Measurements from ENCODE around the gene SYNGR3.

SYNGR3 gene

GRCh38 chr16:1991135-1991551 is 1.4 kb downstream of the SYNGR3 start:
- Histone ChIP-seq H3K27me3 (ENCODE audit: low read depth, low read length) (peaks cover 21% of the 10 kb centered on the region), H3K4me1 (ENCODE audit: control insufficient read depth in 1 of 2, insufficient read depth in 2 of 2, low read length in 2 of 2) (peaks cover 0 to 17% of the 10 kb centered on the region in 2 donors), H3K36me3 (ENCODE audit: control insufficient read depth in 1 of 2, insufficient read depth in 2 of 2, low read length in 2 of 2) (peaks cover 6 to 12% of the 10 kb centered on the region in 2 donors), H3K9me3 (ENCODE audit: control insufficient read depth in 1 of 2, low read length in 2 of 2) (no peaks in the 10 kb centered on the region), H3K4me3 (ENCODE audit: low read depth in 1 of 2, low read length in 2 of 2) (no peak overlapping the region), H3K27ac (ENCODE audit: low read length) (no peak overlapping the region)

- H3K27me3 ChIP-seq (ENCODE audit: low read depth, low read length) = peaks cover 21% of the 10 kb centered on the region
- H3K36me3 ChIP-seq (ENCODE audit: control insufficient read depth in 1 of 2, insufficient read depth in 2 of 2, low read length in 2 of 2) = peaks cover 4 to 8% of the 10 kb centered on the region in 2 donors
- peaks cover 0 to 17% of the 10 kb centered on the region in 2 donors for H3K4me1 ChIP-seq (ENCODE audit: control insufficient read depth in 1 of 2, insufficient read depth in 2 of 2, low read length in 2 of 2)
- H3K4me3 ChIP-seq (ENCODE audit: low read depth in 1 of 2, low read length in 2 of 2) = peak overlapping the region in 1 of 2 donors; percentile 40
- H3K27ac ChIP-seq (ENCODE audit: low read length) = no peak overlapping the region
- H3K9me3 ChIP-seq (ENCODE audit: control insufficient read depth in 1 of 2, low read length in 2 of 2) = no peaks in the 10 kb centered on the region
Measured at GRCh38 chr16:1991588-1991947, 1.8 kb downstream of the SYNGR3 start.

GRCh38 chr16:1991948-1992703 is 2.4 kb downstream of the SYNGR3 start:
- Histone ChIP-seq H3K27me3 (ENCODE audit: low read depth, low read length) (peaks cover 21% of the 10 kb centered on the region), H3K9me3 (ENCODE audit: control insufficient read depth in 1 of 2, low read length in 2 of 2) (no peaks in the 10 kb centered on the region), H3K27ac (ENCODE audit: low read length) (no peak overlapping the region), H3K4me3 (ENCODE audit: low read depth in 1 of 2, low read length in 2 of 2) (peak overlapping the region in 1 of 2 donors; percentile 40), H3K36me3 (ENCODE audit: control insufficient read depth in 1 of 2, insufficient read depth in 2 of 2, low read length in 2 of 2) (peaks cover 0 to 8% of the 10 kb centered on the region in 2 donors), H3K4me1 (ENCODE audit: control insufficient read depth in 1 of 2, insufficient read depth in 2 of 2, low read length in 2 of 2) (peaks cover 0 to 20% of the 10 kb centered on the region in 2 donors)

GRCh38 chr16:1992704-1993317 is 3.0 kb downstream of the SYNGR3 start:
- Histone ChIP-seq H3K36me3 (ENCODE audit: control insufficient read depth in 1 of 2, insufficient read depth in 2 of 2, low read length in 2 of 2) (peaks cover 0 to 9% of the 10 kb centered on the region in 2 donors), H3K27me3 (ENCODE audit: low read depth, low read length) (peaks cover 21% of the 10 kb centered on the region), H3K9me3 (ENCODE audit: control insufficient read depth in 1 of 2, low read length in 2 of 2) (no peaks in the 10 kb centered on the region), H3K4me1 (ENCODE audit: control insufficient read depth in 1 of 2, insufficient read depth in 2 of 2, low read length in 2 of 2) (peaks cover 0 to 23% of the 10 kb centered on the region in 2 donors), H3K4me3 (ENCODE audit: low read depth in 1 of 2, low read length in 2 of 2) (peak overlapping the region in 1 of 2 donors; percentile 12), H3K27ac (ENCODE audit: low read length) (no peak overlapping the region)

- Histone ChIP-seq H3K36me3 (ENCODE audit: control insufficient read depth in 1 of 2, insufficient read depth in 2 of 2, low read length in 2 of 2) (peaks cover 0 to 18% of the 10 kb centered on the region in 2 donors), H3K27me3 (ENCODE audit: low read depth, low read length) (peaks cover 17% of the 10 kb centered on the region), H3K4me1 (ENCODE audit: control insufficient read depth in 1 of 2, insufficient read depth in 2 of 2, low read length in 2 of 2) (peaks cover 0 to 27% of the 10 kb centered on the region in 2 donors), H3K4me3 (ENCODE audit: low read depth in 1 of 2, low read length in 2 of 2) (no peak overlapping the region), H3K9me3 (ENCODE audit: control insufficient read depth in 1 of 2, low read length in 2 of 2) (no peaks in the 10 kb centered on the region), H3K27ac (ENCODE audit: low read length) (no peak overlapping the region)
Measured at GRCh38 chr16:1993731-1994131, 4.0 kb downstream of the SYNGR3 start.

GRCh38 chr16:1997494-1998359 is 8.0 kb downstream of the SYNGR3 start:
- Histone ChIP-seq H3K27me3 (ENCODE audit: low read depth, low read length) (no peaks in the 10 kb centered on the region), H3K9me3 (ENCODE audit: control insufficient read depth in 1 of 2, low read length in 2 of 2) (no peaks in the 10 kb centered on the region), H3K27ac (ENCODE audit: low read length) (no peak overlapping the region), H3K36me3 (ENCODE audit: control insufficient read depth in 1 of 2, insufficient read depth in 2 of 2, low read length in 2 of 2) (peaks cover 23 to 55% of the 10 kb centered on the region in 2 donors), H3K4me3 (ENCODE audit: low read depth in 1 of 2, low read length in 2 of 2) (no peak overlapping the region), H3K4me1 (ENCODE audit: control insufficient read depth in 1 of 2, insufficient read depth in 2 of 2, low read length in 2 of 2) (peaks cover 0 to 10% of the 10 kb centered on the region in 2 donors)

GRCh38 chr16:1998360-1998835 is 8.6 kb downstream of the SYNGR3 start:
- Histone ChIP-seq H3K36me3 (ENCODE audit: control insufficient read depth in 1 of 2, insufficient read depth in 2 of 2, low read length in 2 of 2) (peaks cover 23 to 62% of the 10 kb centered on the region in 2 donors), H3K4me1 (ENCODE audit: control insufficient read depth in 1 of 2, insufficient read depth in 2 of 2, low read length in 2 of 2) (peaks cover 0 to 12% of the 10 kb centered on the region in 2 donors), H3K27me3 (ENCODE audit: low read depth, low read length) (no peaks in the 10 kb centered on the region), H3K4me3 (ENCODE audit: low read depth in 1 of 2, low read length in 2 of 2) (no peak overlapping the region), H3K27ac (ENCODE audit: low read length) (no peak overlapping the region), H3K9me3 (ENCODE audit: control insufficient read depth in 1 of 2, low read length in 2 of 2) (no peaks in the 10 kb centered on the region)

GRCh38 chr16:1998852-1999801 is 9.4 kb downstream of the SYNGR3 start:
- H3K4me1 ChIP-seq (ENCODE audit: control insufficient read depth in 1 of 2, insufficient read depth in 2 of 2, low read length in 2 of 2) = peaks cover 3 to 20% of the 10 kb centered on the region in 2 donors
- H3K27ac ChIP-seq (ENCODE audit: low read length) = no peak overlapping the region
- H3K27me3 ChIP-seq (ENCODE audit: low read depth, low read length) = no peaks in the 10 kb centered on the region
- H3K4me3 ChIP-seq (ENCODE audit: low read depth in 1 of 2, low read length in 2 of 2) = no peak overlapping the region
- H3K9me3 ChIP-seq (ENCODE audit: control insufficient read depth in 1 of 2, low read length in 2 of 2) = no peaks in the 10 kb centered on the region
- peaks cover 23 to 63% of the 10 kb centered on the region in 2 donors for H3K36me3 ChIP-seq (ENCODE audit: control insufficient read depth in 1 of 2, insufficient read depth in 2 of 2, low read length in 2 of 2)

GRCh38 chr16:1999866-2000514 is 10.2 kb downstream of the SYNGR3 start:
- no peaks in the 10 kb centered on the region for H3K27me3 ChIP-seq (ENCODE audit: low read depth, low read length)

GRCh38 chr16:2001035-2001434 is 11.3 kb downstream of the SYNGR3 start:
- Histone ChIP-seq H3K27ac (ENCODE audit: low read length) (no peak overlapping the region), H3K4me3 (ENCODE audit: low read depth in 1 of 2, low read length in 2 of 2) (no peak overlapping the region), H3K4me1 (ENCODE audit: control insufficient read depth in 1 of 2, insufficient read depth in 2 of 2, low read length in 2 of 2) (peaks cover 6 to 39% of the 10 kb centered on the region in 2 donors), H3K9me3 (ENCODE audit: control insufficient read depth in 1 of 2, low read length in 2 of 2) (no peaks in the 10 kb centered on the region), H3K27me3 (ENCODE audit: low read depth, low read length) (no peaks in the 10 kb centered on the region), H3K36me3 (ENCODE audit: control insufficient read depth in 1 of 2, insufficient read depth in 2 of 2, low read length in 2 of 2) (peaks cover 23 to 63% of the 10 kb centered on the region in 2 donors)

More at GRCh38 chr16:1999866-2000514, 10.2 kb downstream of the SYNGR3 start:
- no peak overlapping the region for H3K4me3 ChIP-seq (ENCODE audit: low read depth in 1 of 2, low read length in 2 of 2)
- peaks cover 6 to 28% of the 10 kb centered on the region in 2 donors for H3K4me1 ChIP-seq (ENCODE audit: control insufficient read depth in 1 of 2, insufficient read depth in 2 of 2, low read length in 2 of 2)
- no peak overlapping the region for H3K27ac ChIP-seq (ENCODE audit: low read length)
- H3K36me3 ChIP-seq (ENCODE audit: control insufficient read depth in 1 of 2, insufficient read depth in 2 of 2, low read length in 2 of 2) = peaks cover 23 to 63% of the 10 kb centered on the region in 2 donors
- no peaks in the 10 kb centered on the region for H3K9me3 ChIP-seq (ENCODE audit: control insufficient read depth in 1 of 2, low read length in 2 of 2)
